Heart left ventricle (tissue), 16 donors: Measurements from ENCODE around the gene NAPSA. TPM values are rescaled to one million over a fixed set of nuclear protein-coding genes. Genes with fewer than 3 reads are reported as not detected.
A peak's percentile ranks its signal among the peaks of the same experiment; 100 is the strongest.

Source experiments
- ATAC-seq, 4 donors: fragments of 200-7000 bp; cut with Tn5 transposase; one replicate each; pipeline ENCODE4 v1.9.1; 2020 to 2022; ENCODE audit warnings: moderate library complexity in 4 of 4, mild to moderate bottlenecking in 3 of 4, moderate number of reproducible peaks in 1 of 4
- DNase-seq, 5 donors: peaks; one replicate each; pipeline ENCODE4 v3.0.0-alpha.2; 2020
- H3K27ac ChIP-seq, 12 donors: fragments of 200-600 bp; sonication (generic) in 4 of 12; one replicate each; pipeline versions ENCODE4 v1.5.0 to v1.8.0; 2016 to 2022; ENCODE audit warnings: mild to moderate bottlenecking in 2 of 12
- H3K27me3 ChIP-seq, 9 donors: fragments of 200-600 bp; sonication (generic) in 2 of 9; one replicate each; pipeline versions ENCODE4 v1.5.1 to v1.8.0; 2016 to 2022; ENCODE audit warnings: mild to moderate bottlenecking in 3 of 9
- H3K36me3 ChIP-seq, 9 donors: fragments of 200-600 bp; sonication (generic) in 2 of 9; one replicate each; pipeline versions ENCODE4 v1.5.0 to v1.8.0; 2018 to 2022; ENCODE audit warnings: mild to moderate bottlenecking in 2 of 9
- H3K4me1 ChIP-seq, 12 donors: fragments of 200-600 bp; sonication (generic) in 4 of 12; one replicate each; pipeline versions ENCODE4 v1.5.0 to v1.8.0; 2016 to 2022; ENCODE audit warnings: mild to moderate bottlenecking in 3 of 12
- H3K4me3 ChIP-seq, 12 donors: fragments of 200-600 bp; sonication (generic) in 4 of 12; one replicate each; pipeline versions ENCODE4 v1.5.0 to v1.8.0; 2017 to 2022; ENCODE audit warnings: mild to moderate bottlenecking in 9 of 12, moderate library complexity in 4 of 12
- H3K9me3 ChIP-seq, 12 donors: fragments of 200-600 bp; sonication (generic) in 4 of 12; one replicate each; pipeline versions ENCODE4 v1.5.0 to v1.8.0; 2016 to 2022; ENCODE audit warnings: mild to moderate bottlenecking in 1 of 12
- POLR2A ChIP-seq, 2 donors: fragments of 450-650 bp; IDR thresholded peaks; one replicate each; pipeline ENCODE4 v1.6.1; 2017; ENCODE audit warnings: antibody characterized with exemption in 2 of 2, mild to moderate bottlenecking in 2 of 2, moderate library complexity in 2 of 2
- WGBS, 4 donors: extraction: QIAGEN DNeasy Blood & Tissue Kit in 2 of 4; methylation state at CpG; one replicate each; pipeline versions ENCODE4 v1.1.5 to v1.1.7; 2013 to 2018; 5-methylcytosine and 5-hydroxymethylcytosine counted together
- intact Hi-C, 10 donors: fragments of 100-400 bp; cut with DNase I; formaldehyde crosslinking; loops; one replicate each; pipeline versions ENCODE4 v1.11.1 to v1.14.2; 2022
- polyA plus RNA-seq, 2 donors: library from polyadenylated mRNA; stranded (reverse); fragments of 200-250 nt; gene quantifications; one replicate each; pipeline ENCODE4 v1.2.3, GENCODE V29; 2013
- total RNA-seq, 9 donors: library from RNA; depleted of rRNA in 2 of 9; stranded (reverse); fragments of >200 nt in 2 of 9; fragmentation: NEBNext Ultra II Directional in 3 of 9; extraction: Animal tissue kit (Norgen Biotek cat#: 25700) in 3 of 9; gene quantifications; one replicate each; pipeline versions ENCODE4 v1.1.0 to v1.2.4, GENCODE V29; 2016 to 2023
- TF ChIP-seq, protein P1 (sequence below), 12 donors: fragments of 200-600 bp; sonication (generic) in 4 of 12; IDR thresholded peaks; one replicate each; pipeline versions ENCODE4 v1.5.0 to v1.8.0; 2018 to 2022; ENCODE audit warnings: antibody characterized with exemption in 12 of 12, mild to moderate bottlenecking in 5 of 12
- donor health status: ischemic (EF 13 %, LVEDD 7.1; RV severe dilation, severe dysfunction).
- donor health status: healthy with polysubstance abuse.
- donor health status: DM: no; HTN: yes; CAD: no.
- donor health status: DM: no; HTN: no; CAD: no.
- donor health status: ischemic (EF 25% LVEDD 6.9; RV normal size, moderate dysfunction).
- donor health status: ischemic (EF 25% LVEDD 5.7; RV mildly dilated, moderate dysfunction).
- donor health status: healthy.
- donor health status: DM: yes; HTN: yes; CAD: no.
- donor health status: ischemic (EF 35%, LVEDD 5.7; RV mildly dilated, moderate dysfunction).
- donor health status: nonischemic (EF 11% LVEDD 7.7; RV severe dilation, severe dysfunction).
- donor health status: DM: yes; HTN: yes; CAD: no.
- donor health status: PGD.
- donor health status: ischemic (EF 29% LVEDD 5.4; RV normal size, mild dysfunction).
- donor health status: nonischemic (EF 23%, LVEDD 6.1; RV moderate dilation, normal function).

Gene NAPSA
- total and polyA plus RNA-seq, 11 donors, result 0.28 to 0.89 (median 0.62) TPM; not detected in 5

DNA sequence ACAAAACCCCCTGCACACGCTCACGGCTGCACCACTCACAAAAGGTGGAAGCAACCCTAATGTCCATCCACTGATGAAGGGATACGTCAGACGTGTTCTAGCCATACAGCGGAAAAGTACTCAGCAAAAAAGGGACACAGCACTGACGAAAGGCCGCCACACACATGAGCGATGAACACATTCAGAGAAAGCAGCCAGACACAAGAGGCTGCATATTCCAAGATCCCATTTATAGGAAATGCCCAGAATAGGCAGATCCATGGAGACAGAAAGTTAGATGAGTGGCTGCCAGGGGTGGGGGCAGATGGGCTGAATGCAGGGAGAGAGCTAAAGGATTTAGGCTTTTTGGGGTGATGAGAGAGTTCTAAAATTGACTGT, 22.4 kb upstream of the NAPSA start:
- H3K27me3 ChIP-seq, result no peaks in the 10 kb centered on the region
- peak overlapping the region in 1 of 12 donors; percentile 85 for H3K27ac ChIP-seq
- H3K4me3 ChIP-seq, result peak overlapping the region in 1 of 12 donors; percentile 33
- intact Hi-C loops, result no loop called here
- ATAC-seq (no peak), DNase-seq (no peak)
- H3K36me3 ChIP-seq, result peaks cover 0 to 5% (median 0%) of the 10 kb centered on the region in 9 donors
- no peaks in the 10 kb centered on the region for H3K9me3 ChIP-seq
- 92 to 98% (median 95%) methylated on average over 8 of the region's 8 CpGs for WGBS, 4 donors
- TF ChIP-seq, protein P1, sequence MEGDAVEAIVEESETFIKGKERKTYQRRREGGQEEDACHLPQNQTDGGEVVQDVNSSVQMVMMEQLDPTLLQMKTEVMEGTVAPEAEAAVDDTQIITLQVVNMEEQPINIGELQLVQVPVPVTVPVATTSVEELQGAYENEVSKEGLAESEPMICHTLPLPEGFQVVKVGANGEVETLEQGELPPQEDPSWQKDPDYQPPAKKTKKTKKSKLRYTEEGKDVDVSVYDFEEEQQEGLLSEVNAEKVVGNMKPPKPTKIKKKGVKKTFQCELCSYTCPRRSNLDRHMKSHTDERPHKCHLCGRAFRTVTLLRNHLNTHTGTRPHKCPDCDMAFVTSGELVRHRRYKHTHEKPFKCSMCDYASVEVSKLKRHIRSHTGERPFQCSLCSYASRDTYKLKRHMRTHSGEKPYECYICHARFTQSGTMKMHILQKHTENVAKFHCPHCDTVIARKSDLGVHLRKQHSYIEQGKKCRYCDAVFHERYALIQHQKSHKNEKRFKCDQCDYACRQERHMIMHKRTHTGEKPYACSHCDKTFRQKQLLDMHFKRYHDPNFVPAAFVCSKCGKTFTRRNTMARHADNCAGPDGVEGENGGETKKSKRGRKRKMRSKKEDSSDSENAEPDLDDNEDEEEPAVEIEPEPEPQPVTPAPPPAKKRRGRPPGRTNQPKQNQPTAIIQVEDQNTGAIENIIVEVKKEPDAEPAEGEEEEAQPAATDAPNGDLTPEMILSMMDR (IDR thresholded peaks at IDR 0.05), result no peak
- TF ChIP-seq POLR2A (IDR thresholded peaks at IDR 0.05), result no peak
- peaks cover 0 to 39% (median 9%) of the 10 kb centered on the region in 12 donors for H3K4me1 ChIP-seq

- Histone ChIP-seq H3K9me3 (no peaks in the 10 kb centered on the region), H3K27me3 (no peaks in the 10 kb centered on the region), H3K4me3 (peak overlapping the region in 1 of 12 donors; percentile 33), H3K27ac (peak overlapping the region in 1 of 12 donors; percentile 85), H3K36me3 (peaks cover 0 to 10% (median 4%) of the 10 kb centered on the region in 9 donors), H3K4me1 (peaks cover 0 to 41% (median 9%) of the 10 kb centered on the region in 12 donors)
- 84 to 88% (median 87%) methylated on average over 21 of the region's 21 CpGs for WGBS, 4 donors
- peak in 1 of 5 donors; percentile 37 for DNase-seq
- TF ChIP-seq, protein P1 (IDR thresholded peaks at IDR 0.05), result no peak
- TF ChIP-seq POLR2A (IDR thresholded peaks at IDR 0.05), result no peak
- no peak for ATAC-seq
- intact Hi-C loops, result no loop called here
These were observed 21.9 kb upstream of the NAPSA start for GRCh38 chr19:50387176-50387867.

DNA sequence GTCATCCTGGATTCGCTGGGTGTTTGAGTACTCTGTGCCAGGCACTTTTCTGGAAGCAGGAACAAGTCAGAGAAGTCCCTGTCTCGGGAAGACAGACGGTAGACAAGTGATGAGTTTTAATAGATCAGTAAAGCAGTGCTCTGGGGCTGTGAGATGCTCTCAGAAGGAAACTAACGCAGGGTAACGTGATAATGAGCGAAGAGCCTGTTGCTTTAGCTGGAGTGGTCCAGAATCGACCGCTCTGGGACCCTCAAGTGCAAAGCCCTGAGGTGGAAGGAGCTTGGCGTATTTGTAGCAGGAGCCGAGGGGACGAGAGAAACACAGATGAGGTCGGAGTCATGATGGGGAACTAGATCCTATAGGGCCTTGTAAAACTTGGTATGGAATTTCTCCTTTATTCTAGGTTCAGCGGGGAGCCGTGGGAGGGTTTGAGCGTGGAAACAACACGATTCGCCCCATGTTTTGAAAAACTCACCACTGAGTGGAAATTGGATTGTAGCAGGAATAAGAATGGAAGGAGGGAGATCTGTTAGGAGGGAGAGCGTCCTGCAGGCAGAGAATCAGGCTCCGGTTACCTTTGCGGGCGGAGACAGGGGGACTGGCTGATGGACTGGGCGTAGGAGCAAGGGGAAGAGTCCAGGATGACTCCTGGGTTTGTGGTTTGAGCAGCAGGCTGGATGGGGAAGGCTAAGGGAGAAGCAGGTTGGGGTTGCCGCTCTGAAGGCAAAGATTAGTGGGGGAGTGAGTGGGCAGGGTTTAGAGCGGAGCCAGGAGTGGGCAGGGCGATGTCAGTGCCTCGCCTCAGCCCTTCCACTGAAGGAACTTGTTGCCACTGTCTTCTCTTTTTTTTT, 19.5 kb upstream of the NAPSA start:
- no peak for DNase-seq

More for the DNA sequence above, 19.5 kb upstream of the NAPSA start:
- Histone ChIP-seq H3K4me1 (peaks cover 0 to 45% (median 19%) of the 10 kb centered on the region in 12 donors), H3K36me3 (peaks cover 0 to 32% (median 28%) of the 10 kb centered on the region in 9 donors), H3K4me3 (peak overlapping the region; percentile 27 to 78 (median 64)), H3K27ac (peak overlapping the region; percentile 14 to 92 (median 74)), H3K9me3 (no peaks in the 10 kb centered on the region), H3K27me3 (no peaks in the 10 kb centered on the region)
- TF ChIP-seq, protein P1 (IDR thresholded peaks at IDR 0.05), result no peak
- TF ChIP-seq POLR2A (IDR thresholded peaks at IDR 0.05), result no peak
- WGBS, 4 donors, result 16 to 20% (median 18%) methylated on average over 26 of the region's 26 CpGs
- no peak for ATAC-seq
- intact Hi-C loops, result no loop called here
